HepG2 (cell line): ENCODE measurements around the gene RAB15. TPM values are rescaled to one million over a fixed set of nuclear protein-coding genes. Genes with fewer than 3 reads are reported as not detected.

Source experiments
- ATAC-seq: fragments of 200-7000 bp; cut with Tn5 transposase; 3 replicates; pipeline ENCODE4 v1.9.1; 2020; ENCODE audit warnings: mild to moderate bottlenecking, moderate library complexity
- BruUV-seq: library from RNA; stranded (reverse); fragments of 400-500 nt; replicated peaks from 2 replicates; lab custom pipeline; 2021; lab: Mats Ljungman, UMichigan
- CTCF ChIA-PET: fragments of 300-600 bp; formaldehyde crosslinking; extraction: SDS; loops from one replicate; lab custom pipeline; 2021; ENCODE audit warnings: low total read pairs, inconsistent platforms, low intra/inter-chr PET ratio; lab: Yijun Ruan, JAX
- POLR2A ChIA-PET: fragments of 350-600 bp; sonication (Branson Sonifier 250); formaldehyde crosslinking; loops from one replicate; lab custom pipeline; 2020; ENCODE audit warnings: antibody characterized with exemption, inconsistent platforms; lab: Yijun Ruan, JAX
- DNase-seq: peaks from one replicate; pipeline ENCODE4 v3.0.0-alpha.2; 2015; ENCODE audit warnings: low spot score
- FAIRE-seq: peaks from 3 replicates; lab custom pipeline; 2011; peaks lifted over from hg19 to GRCh38; lab: Jason Lieb, UNC
- H2AFZ ChIP-seq: one replicate; pipeline ENCODE4 v1.6.1; 2011; ENCODE audit warnings: low read length, inconsistent platforms
- H3K27ac ChIP-seq: fragments of 300-600 bp; 3 replicates; pipeline ENCODE4 v1.8.0; 2011; ENCODE audit warnings: mixed run types, mild to moderate bottlenecking, mixed read lengths, low read length, inconsistent platforms; ENCODE audit not compliant: insufficient read depth; ENCODE audit errors: extremely low read length
- H3K27me3 ChIP-seq, 2 experiments: fragments of 200-600 bp in 1 of 2; 2 replicates in 1 of 2; 3 replicates in 1 of 2; pipeline versions ENCODE4 v1.6.0 to v1.8.0; 2011; ENCODE audit warnings: low read length in 2 of 2, mild to moderate bottlenecking in 2 of 2, moderate library complexity in 2 of 2, inconsistent platforms in 1 of 2; ENCODE audit not compliant: insufficient read depth in 2 of 2, control insufficient read depth in 1 of 2
- H3K36me3 ChIP-seq, 2 experiments: fragments of 200-600 bp in 1 of 2; replicated peaks in 1 of 2; 2 replicates in 1 of 2; 3 replicates in 1 of 2; pipeline versions ENCODE4 v1.5.1 to v1.8.0; 2011; ENCODE audit warnings: low read length in 2 of 2, inconsistent platforms in 1 of 2; ENCODE audit not compliant: insufficient read depth in 2 of 2, control insufficient read depth in 1 of 2
- H3K4me1 ChIP-seq: 2 replicates; pipeline ENCODE4 v1.5.1; 2012; ENCODE audit warnings: low read length, inconsistent platforms; ENCODE audit not compliant: insufficient read depth
- H3K4me2 ChIP-seq: 2 replicates; pipeline ENCODE4 v1.6.0; 2011; ENCODE audit warnings: low read depth, low read length, inconsistent platforms
- H3K4me3 ChIP-seq, 3 experiments: fragments of 200-600 bp in 1 of 3; sonication (generic), shearing (Covaris generic) in 1 of 3; replicated peaks in 1 of 3; 2 replicates each; pipeline ENCODE4 v1.5.1; 2011 to 2016; ENCODE audit warnings: low read length in 3 of 3, inconsistent platforms in 2 of 3, low read depth in 2 of 3, mild to moderate bottlenecking in 2 of 3, control low read depth in 1 of 3, mixed read lengths in 1 of 3; ENCODE audit not compliant: insufficient read depth in 1 of 3
- H3K79me2 ChIP-seq: one replicate; pipeline ENCODE4 v1.6.1; 2011; ENCODE audit warnings: low read length, inconsistent platforms; ENCODE audit not compliant: insufficient read depth
- H3K9ac ChIP-seq: 2 replicates; pipeline ENCODE4 v1.6.0; 2011; ENCODE audit warnings: mild to moderate bottlenecking, low read depth, low read length, inconsistent platforms; ENCODE audit not compliant: insufficient read depth
- H3K9me3 ChIP-seq: 2 replicates; pipeline ENCODE4 v1.5.1; 2012; ENCODE audit warnings: mild to moderate bottlenecking, low read length
- H4K20me1 ChIP-seq: 2 replicates; pipeline ENCODE4 v1.6.0; 2011; ENCODE audit warnings: inconsistent platforms, mild to moderate bottlenecking, low read length, moderate library complexity; ENCODE audit not compliant: insufficient read depth
- FOXP4 ChIP-seq: sonication (generic); formaldehyde crosslinking; IDR thresholded peaks from 2 replicates; pipeline ENCODE4 v1.4.0; 2020; ENCODE audit warnings: missing genetic modification reagents
- HNF1B ChIP-seq: sonication (generic); formaldehyde crosslinking; IDR thresholded peaks from 2 replicates; pipeline ENCODE4 v1.5.1; 2020; ENCODE audit warnings: mild to moderate bottlenecking, moderate library complexity, missing genetic modification reagents
- MYPOP ChIP-seq: sonication (generic); formaldehyde crosslinking; IDR thresholded peaks from 2 replicates; pipeline ENCODE4 v1.8.1; 2023; ENCODE audit warnings: mild to moderate bottlenecking, moderate library complexity, missing genetic modification reagents
- NAIF1 ChIP-seq: sonication (generic); formaldehyde crosslinking; IDR thresholded peaks from 2 replicates; pipeline ENCODE4 v1.5.0; 2020; ENCODE audit warnings: mild to moderate bottlenecking, missing genetic modification reagents, borderline replicate concordance
- NKX3-1 ChIP-seq: sonication (generic); formaldehyde crosslinking; IDR thresholded peaks from 2 replicates; pipeline ENCODE4 v1.5.0; 2020; ENCODE audit warnings: missing genetic modification reagents
- RAD51 ChIP-seq: fragments of 450-650 bp; IDR thresholded peaks from 2 replicates; pipeline ENCODE4 v1.6.1; 2016; ENCODE audit warnings: borderline replicate concordance
- RBFOX2 ChIP-seq: fragments of 200-400 bp; formaldehyde crosslinking; IDR thresholded peaks from 2 replicates; pipeline ENCODE4 v1.6.1; 2017; ENCODE audit warnings: low read depth, mild to moderate bottlenecking, low read length
- SPEN ChIP-seq: sonication (generic); formaldehyde crosslinking; IDR thresholded peaks from 2 replicates; pipeline ENCODE4 v1.5.1; 2020; ENCODE audit warnings: low read depth, mild to moderate bottlenecking, missing genetic modification reagents
- ZKSCAN5 ChIP-seq: sonication (generic); formaldehyde crosslinking; IDR thresholded peaks from 2 replicates; pipeline ENCODE4 v1.5.1; 2020; ENCODE audit warnings: mild to moderate bottlenecking, missing genetic modification reagents
- ZNF124 ChIP-seq: sonication (generic); formaldehyde crosslinking; IDR thresholded peaks from 2 replicates; pipeline ENCODE4 v1.4.0; 2020; ENCODE audit warnings: missing genetic modification reagents
- ZNF549 ChIP-seq: sonication (generic); formaldehyde crosslinking; IDR thresholded peaks from 2 replicates; pipeline ENCODE4 v1.5.0; 2020; ENCODE audit warnings: missing genetic modification reagents
- ZNF615 ChIP-seq: sonication (generic); formaldehyde crosslinking; IDR thresholded peaks from 2 replicates; pipeline ENCODE4 v1.5.0; 2020; ENCODE audit warnings: mild to moderate bottlenecking, missing genetic modification reagents, borderline replicate concordance
- ZSCAN12 ChIP-seq: sonication (generic); formaldehyde crosslinking; IDR thresholded peaks from 2 replicates; pipeline ENCODE4 v1.9.0; 2021; ENCODE audit warnings: mild to moderate bottlenecking, missing genetic modification reagents
- ZSCAN25 ChIP-seq: sonication (generic); formaldehyde crosslinking; IDR thresholded peaks from 2 replicates; pipeline ENCODE4 v1.8.0; 2022; ENCODE audit warnings: mild to moderate bottlenecking, missing genetic modification reagents
- ZUFSP ChIP-seq: sonication (generic); formaldehyde crosslinking; IDR thresholded peaks from 2 replicates; pipeline ENCODE4 v1.9.0; 2021; ENCODE audit warnings: missing genetic modification reagents, mild to moderate bottlenecking, borderline replicate concordance
- WGBS: methylation state at CpG from one replicate; pipeline ENCODE4 v1.1.6; 2017; ENCODE audit warnings: low lambda C conversion rate; 5-methylcytosine and 5-hydroxymethylcytosine counted together
- in situ Hi-C: cut with HindIII; loops from 2 replicates; pipeline ENCODE4 v1.10.0; 2017; ENCODE audit warnings: low pct_unique_long_range_greater_than_20kb; ENCODE audit not compliant: extremely low pct_ligation_motif_present
- intact Hi-C: fragments of 100-400 bp; cut with micrococcal nuclease; formaldehyde crosslinking; loops from one replicate; pipeline ENCODE4 v1.10.0; 2022; ENCODE audit not compliant: unreplicated experiment
- polyA plus RNA-seq, 8 experiments: library from polyadenylated mRNA; depleted of rRNA in 3 of 8; stranded (reverse) in 7 of 8; unstranded in 1 of 8; fragments of >200 nt; fragmentation: Illumina TruSeq in 4 of 8; extraction: Trizol in 4 of 8; gene quantifications; 2 replicates each; pipeline versions ENCODE4 v1.2.1 to v1.2.3, GENCODE V29; 2011 to 2016; ENCODE audit warnings: low read depth in 4 of 8, missing spikeins in 1 of 8, mixed read lengths in 1 of 8; ENCODE audit not compliant: insufficient read depth in 1 of 8
- total RNA-seq, 5 experiments: library from RNA; depleted of rRNA; stranded (reverse); fragments of >200 nt; fragmentation: Illumina TruSeq; extraction: Trizol; gene quantifications; 2 replicates each; pipeline ENCODE4 v1.2.3, GENCODE V29; 2016; ENCODE audit warnings: low read depth in 1 of 5

The RAB15 gene
- total and polyA plus RNA-seq, 2 of the 13 experiments (the other 11 are each of a cell fraction or from before 2014, with no cell fraction given) = 7.4 to 18.5 TPM

GRCh38 chr14:64953310-64953654 is 18.9 kb downstream of the RAB15 start:
- H4K20me1 ChIP-seq = no peaks in the 10 kb centered on the region
- CTCF ChIA-PET = no interaction called here

More at GRCh38 chr14:64953310-64953654, 18.9 kb downstream of the RAB15 start:
- no peaks in the 10 kb centered on the region for H3K79me2 ChIP-seq
- peaks cover 28% of the 10 kb centered on the region for H3K4me1 ChIP-seq
- no peak overlapping the region for H3K9ac ChIP-seq
- DNase-seq (no peak), FAIRE-seq (no peak), ATAC-seq (no peak)
- TF ChIP-seq FOXP4 (CRISPR knock-in tag) (no peak), ZNF549 (CRISPR knock-in tag) (no peak), ZNF615 (CRISPR knock-in tag) (no peak), ZKSCAN5 (CRISPR knock-in tag) (no peak), RAD51 (no peak), HNF1B (no peak), NKX3-1 (CRISPR knock-in tag) (no peak), ZSCAN25 (CRISPR knock-in tag) (no peak), ZNF124 (CRISPR knock-in tag) (no peak), ZSCAN12 (CRISPR knock-in tag) (no peak), ZUFSP (CRISPR knock-in tag) (no peak), NAIF1 (CRISPR knock-in tag) (no peak), SPEN (CRISPR knock-in tag) (no peak), RBFOX2 (no peak), MYPOP (CRISPR knock-in tag) (no peak)
- no TSS peak for BruUV-seq
- POLR2A ChIA-PET = interaction anchor here (1.4 kb wide), 1 partner anchor 11 kb away, joined by 6 read pairs; the partner anchor contains the start of gene GPX2
- H3K27me3 ChIP-seq = no peaks in the 10 kb centered on the region
- H3K4me3 ChIP-seq = no peak overlapping the region
- no peaks in the 10 kb centered on the region for H3K9me3 ChIP-seq
- WGBS = 92% methylated on average over 8 of the region's 8 CpGs
- intact Hi-C loops = no loop called here
- H3K4me2 ChIP-seq = no peak overlapping the region
- H3K36me3 ChIP-seq = peaks cover 0 to 5% of the 10 kb centered on the region in 2 experiments; a peak in 2 of 5 replicates
- no peak overlapping the region for H3K27ac ChIP-seq
- no peak overlapping the region for H2AFZ ChIP-seq
- in situ Hi-C loops = no loop called here
